Measurements from ENCODE around the gene B3GALT6. TPM values are rescaled to one million over a fixed set of nuclear protein-coding genes. Genes with fewer than 3 reads are reported as not detected.
A peak's percentile ranks its signal among the peaks of the same experiment; 100 is the strongest.

Gene B3GALT6
- total and polyA plus RNA-seq, 2 experiments from 2014 or later, result 5.5 to 26.5 TPM

DNA sequence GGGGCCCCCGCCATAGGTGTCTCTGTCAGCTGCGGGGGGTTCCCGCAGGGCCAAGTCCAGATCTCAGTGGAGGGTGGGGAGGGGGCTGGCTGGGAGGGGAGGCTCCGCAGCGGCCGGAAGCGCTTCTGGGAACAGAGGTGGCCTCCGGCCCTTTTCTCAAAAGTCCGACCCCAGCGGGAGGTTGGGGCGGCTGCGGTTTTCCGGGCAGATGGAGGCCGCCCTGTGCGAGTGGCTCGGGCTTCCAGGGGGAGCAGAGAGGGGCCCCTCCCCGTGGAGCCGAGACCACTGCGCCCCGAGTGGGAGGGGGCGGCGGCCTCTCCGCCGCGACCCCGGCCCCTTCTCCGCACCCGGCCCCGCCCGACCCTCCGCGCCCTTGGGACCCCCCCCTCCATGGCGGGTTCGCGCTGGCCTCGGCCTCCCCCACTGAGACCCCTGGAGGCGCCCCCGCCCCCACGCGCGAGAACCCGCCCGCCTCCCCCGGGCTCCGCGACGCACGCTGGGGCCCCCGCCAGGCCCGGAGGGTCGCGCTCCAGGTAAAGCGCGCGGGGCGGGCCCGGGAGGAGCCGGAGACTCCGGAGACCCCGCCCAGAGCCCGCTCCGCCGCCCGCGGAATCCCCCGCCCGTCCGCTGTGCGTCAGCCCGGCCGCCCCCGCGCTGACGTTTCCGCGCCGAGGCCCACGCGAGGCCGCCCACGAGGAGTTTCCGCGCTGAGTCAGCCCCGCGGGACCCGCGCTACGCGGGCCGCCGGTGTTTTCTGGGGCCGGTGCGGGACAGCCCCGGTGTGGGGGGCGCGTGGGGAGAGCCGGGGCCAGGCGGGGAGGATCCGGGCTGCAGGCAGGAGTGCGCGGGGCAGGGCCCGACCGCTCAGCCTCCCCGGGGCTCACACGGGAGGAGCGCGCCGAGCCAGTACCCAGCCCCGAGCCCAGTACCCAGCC lies 30.9 kb upstream of the B3GALT6 start:
- Histone ChIP-seq H3K27me3 (ENCODE audit: insufficient read depth) (peaks cover 7% of the 10 kb centered on the region; the same call in 1 of the 2 replicates), H3K9me2 (ENCODE audit: insufficient read depth) (no peaks in the 10 kb centered on the region), H3K4me2 (peak overlapping the region; percentile 75), H4K20me1 (replicated peaks; ENCODE audit: insufficient read depth) (no peaks in the 10 kb centered on the region), H3K4me1 (ENCODE audit: insufficient read depth) (no peaks in the 10 kb centered on the region), H3F3A (replicated peaks; ENCODE audit: low read depth) (no peaks in the 10 kb centered on the region), H3K79me2 (replicated peaks; ENCODE audit: insufficient read depth) (no peaks in the 10 kb centered on the region), H2AFZ (no peak overlapping the region), H3K4me3 (peak overlapping the region; percentile 56), H3K36me3 (ENCODE audit: insufficient read depth) (no peaks in the 10 kb centered on the region), H3K27ac (ENCODE audit: low read depth) (no peak overlapping the region)
- Mint-ChIP-seq H3K36me3 (ENCODE audit: low read depth) (no peaks in the 10 kb centered on the region), H3K4me1 (no peaks in the 10 kb centered on the region; the same call in 2 of the 3 replicates), H3K27ac (no peak overlapping the region), H3K9me3 (0 out of 3 replicates have a peak, but pooled peaks cover 3% of the 10 kb centered on the region), H3K4me3 (peak overlapping the region; percentile 46; the same call in 1 of the 3 replicates), H3K27me3 (ENCODE audit: insufficient read depth, low read depth, poor library complexity) (peaks cover 3% of the 10 kb centered on the region)
- peak; percentile 68 for DNase-seq (ENCODE audit: low spot score)
- ATAC-seq, result peak; percentile 53
- TF ChIP-seq, protein P1, sequence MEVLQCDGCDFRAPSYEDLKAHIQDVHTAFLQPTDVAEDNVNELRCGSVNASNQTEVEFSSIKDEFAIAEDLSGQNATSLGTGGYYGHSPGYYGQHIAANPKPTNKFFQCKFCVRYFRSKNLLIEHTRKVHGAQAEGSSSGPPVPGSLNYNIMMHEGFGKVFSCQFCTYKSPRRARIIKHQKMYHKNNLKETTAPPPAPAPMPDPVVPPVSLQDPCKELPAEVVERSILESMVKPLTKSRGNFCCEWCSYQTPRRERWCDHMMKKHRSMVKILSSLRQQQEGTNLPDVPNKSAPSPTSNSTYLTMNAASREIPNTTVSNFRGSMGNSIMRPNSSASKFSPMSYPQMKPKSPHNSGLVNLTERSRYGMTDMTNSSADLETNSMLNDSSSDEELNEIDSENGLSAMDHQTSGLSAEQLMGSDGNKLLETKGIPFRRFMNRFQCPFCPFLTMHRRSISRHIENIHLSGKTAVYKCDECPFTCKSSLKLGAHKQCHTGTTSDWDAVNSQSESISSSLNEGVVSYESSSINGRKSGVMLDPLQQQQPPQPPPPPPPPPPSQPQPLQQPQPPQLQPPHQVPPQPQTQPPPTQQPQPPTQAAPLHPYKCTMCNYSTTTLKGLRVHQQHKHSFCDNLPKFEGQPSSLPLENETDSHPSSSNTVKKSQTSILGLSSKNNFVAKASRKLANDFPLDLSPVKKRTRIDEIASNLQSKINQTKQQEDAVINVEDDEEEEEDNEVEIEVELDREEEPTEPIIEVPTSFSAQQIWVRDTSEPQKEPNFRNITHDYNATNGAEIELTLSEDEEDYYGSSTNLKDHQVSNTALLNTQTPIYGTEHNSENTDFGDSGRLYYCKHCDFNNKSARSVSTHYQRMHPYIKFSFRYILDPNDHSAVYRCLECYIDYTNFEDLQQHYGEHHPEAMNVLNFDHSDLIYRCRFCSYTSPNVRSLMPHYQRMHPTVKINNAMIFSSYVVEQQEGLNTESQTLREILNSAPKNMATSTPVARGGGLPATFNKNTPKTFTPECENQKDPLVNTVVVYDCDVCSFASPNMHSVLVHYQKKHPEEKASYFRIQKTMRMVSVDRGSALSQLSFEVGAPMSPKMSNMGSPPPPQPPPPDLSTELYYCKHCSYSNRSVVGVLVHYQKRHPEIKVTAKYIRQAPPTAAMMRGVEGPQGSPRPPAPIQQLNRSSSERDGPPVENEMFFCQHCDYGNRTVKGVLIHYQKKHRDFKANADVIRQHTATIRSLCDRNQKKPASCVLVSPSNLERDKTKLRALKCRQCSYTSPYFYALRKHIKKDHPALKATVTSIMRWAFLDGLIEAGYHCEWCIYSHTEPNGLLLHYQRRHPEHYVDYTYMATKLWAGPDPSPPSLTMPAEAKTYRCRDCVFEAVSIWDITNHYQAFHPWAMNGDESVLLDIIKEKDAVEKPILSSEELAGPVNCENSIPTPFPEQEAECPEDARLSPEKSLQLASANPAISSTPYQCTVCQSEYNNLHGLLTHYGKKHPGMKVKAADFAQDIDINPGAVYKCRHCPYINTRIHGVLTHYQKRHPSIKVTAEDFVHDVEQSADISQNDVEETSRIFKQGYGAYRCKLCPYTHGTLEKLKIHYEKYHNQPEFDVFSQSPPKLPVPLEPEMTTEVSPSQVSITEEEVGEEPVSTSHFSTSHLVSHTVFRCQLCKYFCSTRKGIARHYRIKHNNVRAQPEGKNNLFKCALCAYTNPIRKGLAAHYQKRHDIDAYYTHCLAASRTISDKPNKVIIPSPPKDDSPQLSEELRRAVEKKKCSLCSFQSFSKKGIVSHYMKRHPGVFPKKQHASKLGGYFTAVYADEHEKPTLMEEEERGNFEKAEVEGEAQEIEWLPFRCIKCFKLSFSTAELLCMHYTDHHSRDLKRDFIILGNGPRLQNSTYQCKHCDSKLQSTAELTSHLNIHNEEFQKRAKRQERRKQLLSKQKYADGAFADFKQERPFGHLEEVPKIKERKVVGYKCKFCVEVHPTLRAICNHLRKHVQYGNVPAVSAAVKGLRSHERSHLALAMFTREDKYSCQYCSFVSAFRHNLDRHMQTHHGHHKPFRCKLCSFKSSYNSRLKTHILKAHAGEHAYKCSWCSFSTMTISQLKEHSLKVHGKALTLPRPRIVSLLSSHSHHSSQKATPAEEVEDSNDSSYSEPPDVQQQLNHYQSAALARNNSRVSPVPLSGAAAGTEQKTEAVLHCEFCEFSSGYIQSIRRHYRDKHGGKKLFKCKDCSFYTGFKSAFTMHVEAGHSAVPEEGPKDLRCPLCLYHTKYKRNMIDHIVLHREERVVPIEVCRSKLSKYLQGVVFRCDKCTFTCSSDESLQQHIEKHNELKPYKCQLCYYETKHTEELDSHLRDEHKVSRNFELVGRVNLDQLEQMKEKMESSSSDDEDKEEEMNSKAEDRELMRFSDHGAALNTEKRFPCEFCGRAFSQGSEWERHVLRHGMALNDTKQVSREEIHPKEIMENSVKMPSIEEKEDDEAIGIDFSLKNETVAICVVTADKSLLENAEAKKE (CRISPR knock-in tag; IDR thresholded peaks at IDR 0.05), result no peak
- peak; percentile 31 for TF ChIP-seq EZH2 (IDR thresholded peaks at IDR 0.05; ENCODE audit: low read depth, unreplicated experiment)

All from GM23338 (cell line).